ENCODE data around the gene DENND2A.

DNA sequence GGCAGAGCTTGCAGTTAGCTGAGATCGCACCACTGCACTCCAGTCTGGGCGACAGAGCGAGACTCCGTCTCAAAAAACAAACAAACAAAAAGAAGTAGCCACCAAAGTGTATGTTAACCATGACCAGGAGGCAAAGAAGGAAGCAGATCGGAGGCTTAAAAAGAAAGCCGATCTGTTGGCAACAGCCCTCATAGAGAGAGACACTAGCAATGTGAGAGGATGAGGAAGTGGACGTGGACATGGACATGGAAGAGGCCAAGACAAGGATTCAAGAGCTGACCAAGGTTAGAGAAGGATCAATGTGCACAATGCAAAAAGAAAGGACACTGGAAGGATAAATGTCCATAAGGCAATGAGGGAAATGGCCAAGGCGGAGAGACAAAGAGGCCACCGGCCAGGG, 17.3 kb upstream of the DENND2A start:
- TF ChIP-seq JUND (IDR thresholded peaks at IDR 0.05) (no peak), TAF1 (conservative IDR thresholded peaks at IDR 0.05) (no peak), FOXA1 (IDR thresholded peaks at IDR 0.05) (no peak), GABPA (IDR thresholded peaks at IDR 0.05 in 1 of 2, conservative IDR thresholded peaks at IDR 0.05 in 1 of 2) (no peak), NR2F2 (IDR thresholded peaks at IDR 0.05) (no peak), YY1 (IDR thresholded peaks at IDR 0.05) (no peak), RAD21 (IDR thresholded peaks at IDR 0.05) (no peak), FOXA2 (IDR thresholded peaks at IDR 0.05) (no peak), SP1 (IDR thresholded peaks at IDR 0.05) (no peak)
- TF ChIP-seq, protein P1, sequence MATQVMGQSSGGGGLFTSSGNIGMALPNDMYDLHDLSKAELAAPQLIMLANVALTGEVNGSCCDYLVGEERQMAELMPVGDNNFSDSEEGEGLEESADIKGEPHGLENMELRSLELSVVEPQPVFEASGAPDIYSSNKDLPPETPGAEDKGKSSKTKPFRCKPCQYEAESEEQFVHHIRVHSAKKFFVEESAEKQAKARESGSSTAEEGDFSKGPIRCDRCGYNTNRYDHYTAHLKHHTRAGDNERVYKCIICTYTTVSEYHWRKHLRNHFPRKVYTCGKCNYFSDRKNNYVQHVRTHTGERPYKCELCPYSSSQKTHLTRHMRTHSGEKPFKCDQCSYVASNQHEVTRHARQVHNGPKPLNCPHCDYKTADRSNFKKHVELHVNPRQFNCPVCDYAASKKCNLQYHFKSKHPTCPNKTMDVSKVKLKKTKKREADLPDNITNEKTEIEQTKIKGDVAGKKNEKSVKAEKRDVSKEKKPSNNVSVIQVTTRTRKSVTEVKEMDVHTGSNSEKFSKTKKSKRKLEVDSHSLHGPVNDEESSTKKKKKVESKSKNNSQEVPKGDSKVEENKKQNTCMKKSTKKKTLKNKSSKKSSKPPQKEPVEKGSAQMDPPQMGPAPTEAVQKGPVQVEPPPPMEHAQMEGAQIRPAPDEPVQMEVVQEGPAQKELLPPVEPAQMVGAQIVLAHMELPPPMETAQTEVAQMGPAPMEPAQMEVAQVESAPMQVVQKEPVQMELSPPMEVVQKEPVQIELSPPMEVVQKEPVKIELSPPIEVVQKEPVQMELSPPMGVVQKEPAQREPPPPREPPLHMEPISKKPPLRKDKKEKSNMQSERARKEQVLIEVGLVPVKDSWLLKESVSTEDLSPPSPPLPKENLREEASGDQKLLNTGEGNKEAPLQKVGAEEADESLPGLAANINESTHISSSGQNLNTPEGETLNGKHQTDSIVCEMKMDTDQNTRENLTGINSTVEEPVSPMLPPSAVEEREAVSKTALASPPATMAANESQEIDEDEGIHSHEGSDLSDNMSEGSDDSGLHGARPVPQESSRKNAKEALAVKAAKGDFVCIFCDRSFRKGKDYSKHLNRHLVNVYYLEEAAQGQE (IDR thresholded peaks at IDR 0.05), result no peak
- TF ChIP-seq, protein P2, sequence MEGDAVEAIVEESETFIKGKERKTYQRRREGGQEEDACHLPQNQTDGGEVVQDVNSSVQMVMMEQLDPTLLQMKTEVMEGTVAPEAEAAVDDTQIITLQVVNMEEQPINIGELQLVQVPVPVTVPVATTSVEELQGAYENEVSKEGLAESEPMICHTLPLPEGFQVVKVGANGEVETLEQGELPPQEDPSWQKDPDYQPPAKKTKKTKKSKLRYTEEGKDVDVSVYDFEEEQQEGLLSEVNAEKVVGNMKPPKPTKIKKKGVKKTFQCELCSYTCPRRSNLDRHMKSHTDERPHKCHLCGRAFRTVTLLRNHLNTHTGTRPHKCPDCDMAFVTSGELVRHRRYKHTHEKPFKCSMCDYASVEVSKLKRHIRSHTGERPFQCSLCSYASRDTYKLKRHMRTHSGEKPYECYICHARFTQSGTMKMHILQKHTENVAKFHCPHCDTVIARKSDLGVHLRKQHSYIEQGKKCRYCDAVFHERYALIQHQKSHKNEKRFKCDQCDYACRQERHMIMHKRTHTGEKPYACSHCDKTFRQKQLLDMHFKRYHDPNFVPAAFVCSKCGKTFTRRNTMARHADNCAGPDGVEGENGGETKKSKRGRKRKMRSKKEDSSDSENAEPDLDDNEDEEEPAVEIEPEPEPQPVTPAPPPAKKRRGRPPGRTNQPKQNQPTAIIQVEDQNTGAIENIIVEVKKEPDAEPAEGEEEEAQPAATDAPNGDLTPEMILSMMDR (IDR thresholded peaks at IDR 0.05; ENCODE audit: low read depth, low read length, missing input control), result no peak
- TF ChIP-seq, protein P3, sequence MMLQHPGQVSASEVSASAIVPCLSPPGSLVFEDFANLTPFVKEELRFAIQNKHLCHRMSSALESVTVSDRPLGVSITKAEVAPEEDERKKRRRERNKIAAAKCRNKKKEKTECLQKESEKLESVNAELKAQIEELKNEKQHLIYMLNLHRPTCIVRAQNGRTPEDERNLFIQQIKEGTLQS (IDR thresholded peaks at IDR 0.05), result no peak
- TF ChIP-seq, protein P4, sequence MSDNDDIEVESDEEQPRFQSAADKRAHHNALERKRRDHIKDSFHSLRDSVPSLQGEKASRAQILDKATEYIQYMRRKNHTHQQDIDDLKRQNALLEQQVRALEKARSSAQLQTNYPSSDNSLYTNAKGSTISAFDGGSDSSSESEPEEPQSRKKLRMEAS (IDR thresholded peaks at IDR 0.05), result no peak
- TF ChIP-seq, protein P5, sequence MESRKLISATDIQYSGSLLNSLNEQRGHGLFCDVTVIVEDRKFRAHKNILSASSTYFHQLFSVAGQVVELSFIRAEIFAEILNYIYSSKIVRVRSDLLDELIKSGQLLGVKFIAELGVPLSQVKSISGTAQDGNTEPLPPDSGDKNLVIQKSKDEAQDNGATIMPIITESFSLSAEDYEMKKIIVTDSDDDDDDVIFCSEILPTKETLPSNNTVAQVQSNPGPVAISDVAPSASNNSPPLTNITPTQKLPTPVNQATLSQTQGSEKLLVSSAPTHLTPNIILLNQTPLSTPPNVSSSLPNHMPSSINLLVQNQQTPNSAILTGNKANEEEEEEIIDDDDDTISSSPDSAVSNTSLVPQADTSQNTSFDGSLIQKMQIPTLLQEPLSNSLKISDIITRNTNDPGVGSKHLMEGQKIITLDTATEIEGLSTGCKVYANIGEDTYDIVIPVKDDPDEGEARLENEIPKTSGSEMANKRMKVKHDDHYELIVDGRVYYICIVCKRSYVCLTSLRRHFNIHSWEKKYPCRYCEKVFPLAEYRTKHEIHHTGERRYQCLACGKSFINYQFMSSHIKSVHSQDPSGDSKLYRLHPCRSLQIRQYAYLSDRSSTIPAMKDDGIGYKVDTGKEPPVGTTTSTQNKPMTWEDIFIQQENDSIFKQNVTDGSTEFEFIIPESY (IDR thresholded peaks at IDR 0.05), result no peak

Data from liver (tissue), 3 donors.